Activated B cell treated with CpG ODN at 0.5 μM for 24 hours (primary cell): ENCODE data around the gene PLA2R1. TPM values are rescaled to one million over a fixed set of nuclear protein-coding genes. Genes with fewer than 3 reads are reported as not detected.

Experiments used
- ATAC-seq: fragments of 200-7000 bp; cut with Tn5 transposase; one replicate; pipeline ENCODE4 v1.10.0; 2021; ENCODE audit warnings: low read depth, mild to moderate bottlenecking, moderate library complexity
- CTCF ChIA-PET: fragments of 350-600 bp; sonication (Branson Sonifier 250); formaldehyde crosslinking; loops from one replicate; lab custom pipeline; 2021; ENCODE audit warnings: antibody characterized with exemption; lab: Charles Lee
- POLR2A ChIA-PET: fragments of 350-600 bp; sonication (Branson Sonifier 250); formaldehyde crosslinking; loops from one replicate; lab custom pipeline; 2021; ENCODE audit warnings: antibody characterized with exemption; lab: Charles Lee
- DNase-seq: peaks from one replicate; pipeline ENCODE4 v3.0.0; 2022
- H3K27ac Mint-ChIP-seq: one replicate; pipeline ENCODE4 v1.8.0; 2020; ENCODE audit warnings: mixed read lengths
- H3K27me3 Mint-ChIP-seq: one replicate; pipeline ENCODE4 v1.8.0; 2021; ENCODE audit warnings: mixed read lengths
- H3K36me3 Mint-ChIP-seq: one replicate; pipeline ENCODE4 v1.8.0; 2021; ENCODE audit warnings: low read depth, mixed read lengths
- H3K4me1 Mint-ChIP-seq: one replicate; pipeline ENCODE4 v1.8.0; 2021; ENCODE audit warnings: mixed read lengths
- H3K4me3 Mint-ChIP-seq: one replicate; pipeline ENCODE4 v1.8.0; 2020; ENCODE audit warnings: mild to moderate bottlenecking, mixed read lengths
- H3K9me3 Mint-ChIP-seq: one replicate; pipeline ENCODE4 v1.8.0; 2020; ENCODE audit warnings: mixed read lengths
- CTCF ChIP-seq: fragments of 200-600 bp; IDR thresholded peaks from one replicate; pipeline ENCODE4 v1.8.0; 2022; ENCODE audit warnings: antibody characterized with exemption, mild to moderate bottlenecking
- intact Hi-C: fragments of 100-400 bp; cut with micrococcal nuclease; formaldehyde crosslinking; loops from one replicate; pipeline ENCODE4 v1.15.1; 2024
- total RNA-seq: library from RNA; stranded (reverse); gene quantifications from 2 replicates; pipeline ENCODE4 v1.2.3, GENCODE V29; 2022

Gene PLA2R1
- total RNA-seq, 1 donor from 2014 or later, result not detected

DNA sequence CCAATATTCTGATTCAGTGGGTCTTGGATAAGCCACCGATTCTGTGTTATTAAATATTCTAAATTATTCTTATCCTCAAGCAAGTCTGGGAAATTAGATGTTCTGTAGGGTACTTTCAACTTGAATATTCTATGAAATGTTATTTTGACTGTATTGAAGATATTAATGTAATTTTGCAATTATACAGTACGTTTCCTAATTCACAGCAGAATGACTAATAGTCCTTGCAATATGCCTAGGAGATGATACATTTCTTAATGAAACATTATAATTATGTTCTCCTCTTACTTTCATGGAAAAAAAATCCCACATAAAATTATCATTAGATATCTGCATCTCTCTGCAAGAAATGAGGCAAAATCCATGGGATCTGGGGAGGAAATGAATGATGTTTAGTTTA is 46.2 kb upstream of the PLA2R1 start:
- no peak for ATAC-seq
- no peak overlapping the region for H3K4me3 Mint-ChIP-seq
- no peak for DNase-seq
- no peak overlapping the region for H3K27ac Mint-ChIP-seq
- no peaks in the 10 kb centered on the region for H3K4me1 Mint-ChIP-seq
- TF ChIP-seq CTCF, result no peak
- no peaks in the 10 kb centered on the region for H3K9me3 Mint-ChIP-seq
- ChIA-PET POLR2A (no interaction called here), CTCF (interaction anchor here (2.9 kb wide), 1 partner anchor 101 kb away, joined by 20 read pairs; no protein-coding TSS in a partner anchor)
- no peaks in the 10 kb centered on the region for H3K36me3 Mint-ChIP-seq
- intact Hi-C loops, result no loop called here
- H3K27me3 Mint-ChIP-seq, result peaks cover 19% of the 10 kb centered on the region

GRCh38 chr2:160105366-160105765 is 43.0 kb upstream of the PLA2R1 start:
- Mint-ChIP-seq H3K36me3 (no peaks in the 10 kb centered on the region), H3K27me3 (peaks cover 15% of the 10 kb centered on the region), H3K4me3 (no peak overlapping the region), H3K9me3 (no peaks in the 10 kb centered on the region), H3K27ac (no peak overlapping the region), H3K4me1 (no peaks in the 10 kb centered on the region)
- ChIA-PET POLR2A (no interaction called here), CTCF (no interaction called here)
- intact Hi-C loops, result no loop called here
- TF ChIP-seq CTCF, result no peak
- no peak for ATAC-seq
- DNase-seq, result no peak

GRCh38 chr2:160104115-160104514 is 41.7 kb upstream of the PLA2R1 start:
- H3K27me3 Mint-ChIP-seq, result peaks cover 18% of the 10 kb centered on the region
- no peak for TF ChIP-seq CTCF
- ChIA-PET POLR2A (no interaction called here), CTCF (no interaction called here)
- ATAC-seq (no peak), DNase-seq (no peak)
- no peaks in the 10 kb centered on the region for H3K4me1 Mint-ChIP-seq
- H3K36me3 Mint-ChIP-seq, result no peaks in the 10 kb centered on the region
- intact Hi-C loops, result no loop called here
- no peak overlapping the region for H3K4me3 Mint-ChIP-seq
- no peaks in the 10 kb centered on the region for H3K9me3 Mint-ChIP-seq
- no peak overlapping the region for H3K27ac Mint-ChIP-seq

DNA sequence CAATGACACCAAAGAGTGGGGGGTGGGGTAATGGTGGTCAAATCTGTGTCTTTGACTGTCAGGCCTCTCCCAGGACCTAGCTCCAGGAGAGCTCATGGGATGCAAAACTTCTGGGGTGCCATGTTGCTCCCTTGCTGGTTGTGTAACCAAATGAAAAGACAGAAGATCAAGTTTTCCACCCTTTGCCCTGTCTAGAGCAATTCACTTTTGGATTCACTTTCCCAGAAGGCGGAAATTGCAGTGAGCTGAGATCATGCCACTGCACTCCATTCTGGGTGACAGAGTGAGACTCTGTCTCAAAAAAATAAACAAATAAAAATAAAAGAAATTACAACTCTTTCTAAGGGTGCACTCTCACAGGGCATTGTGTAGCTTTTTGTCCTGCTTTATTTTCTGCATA is 34.9 kb upstream of the PLA2R1 start:
- no peak overlapping the region for H3K27ac Mint-ChIP-seq
- intact Hi-C loops, result no loop called here

DNA sequence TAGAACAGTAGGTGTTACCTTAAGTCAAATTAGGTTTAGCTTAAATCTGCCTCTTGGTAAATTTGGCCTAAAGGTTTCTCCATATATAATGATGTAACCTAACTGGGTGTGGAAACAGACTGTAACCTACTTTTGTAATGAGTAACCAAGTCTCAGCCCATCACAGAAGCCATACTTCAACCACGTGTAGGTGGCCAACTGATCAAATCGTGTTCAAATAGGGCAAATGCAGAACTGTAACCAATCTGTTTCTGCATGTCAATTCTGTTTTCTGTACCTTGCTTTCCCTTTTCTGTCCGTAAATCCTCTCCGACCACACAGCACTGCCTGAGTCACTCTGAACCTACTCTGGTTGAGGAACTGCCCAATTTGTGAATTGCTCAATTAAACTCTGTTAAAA is 34.0 kb upstream of the PLA2R1 start:
- Mint-ChIP-seq H3K9me3 (peaks cover 15% of the 10 kb centered on the region), H3K27ac (no peak overlapping the region), H3K4me3 (no peak overlapping the region), H3K27me3 (peaks cover 13% of the 10 kb centered on the region), H3K4me1 (no peaks in the 10 kb centered on the region), H3K36me3 (no peaks in the 10 kb centered on the region)
- no peak for DNase-seq
- intact Hi-C loops, result no loop called here
- ATAC-seq, result no peak
- no peak for TF ChIP-seq CTCF
- CTCF ChIA-PET, result no interaction called here
- POLR2A ChIA-PET, result no interaction called here

More for the DNA sequence above, 34.9 kb upstream of the PLA2R1 start:
- ATAC-seq (no peak), DNase-seq (no peak)
- TF ChIP-seq CTCF, result no peak
- ChIA-PET CTCF (no interaction called here), POLR2A (no interaction called here)
- Mint-ChIP-seq H3K4me1 (no peaks in the 10 kb centered on the region), H3K36me3 (no peaks in the 10 kb centered on the region), H3K27me3 (peaks cover 13% of the 10 kb centered on the region), H3K9me3 (peaks cover 15% of the 10 kb centered on the region), H3K4me3 (no peak overlapping the region)
